GM19328 (cell line): ENCODE results near the gene PRKCA.

Source experiments
- ATAC-seq: cut with Tn5 transposase; IDR thresholded peaks from one replicate; pipeline ENCODE4 v1.9.1; 2021; ENCODE audit warnings: mild to moderate bottlenecking, moderate library complexity; ENCODE audit not compliant: unreplicated experiment

PRKCA gene

GRCh38 chr17:66637491-66637890, 335.1 kb downstream of the PRKCA start:
- no peak for ATAC-seq

GRCh38 chr17:66638707-66639479, 336.5 kb downstream of the PRKCA start:
- ATAC-seq, result no peak

- no peak for ATAC-seq
These were observed 341.6 kb downstream of the PRKCA start for GRCh38 chr17:66643815-66644710.

- ATAC-seq, result no peak
These were observed 342.8 kb downstream of the PRKCA start for GRCh38 chr17:66645259-66645658.

- no peak for ATAC-seq
These were observed 345.1 kb downstream of the PRKCA start for GRCh38 chr17:66647391-66647983.

GRCh38 chr17:66649818-66650543, 347.6 kb downstream of the PRKCA start:
- no peak for ATAC-seq

- no peak for ATAC-seq
These were observed 348.1 kb downstream of the PRKCA start for GRCh38 chr17:66650544-66650877.

GRCh38 chr17:66652840-66653507, 350.6 kb downstream of the PRKCA start:
- ATAC-seq, result no peak

- no peak for ATAC-seq
These were observed 351.8 kb downstream of the PRKCA start for GRCh38 chr17:66654106-66654740.

GRCh38 chr17:66654764-66655163, 352.4 kb downstream of the PRKCA start:
- ATAC-seq, result no peak

GRCh38 chr17:66655461-66655860, 353.0 kb downstream of the PRKCA start:
- no peak for ATAC-seq

GRCh38 chr17:66655861-66656260, 353.4 kb downstream of the PRKCA start:
- ATAC-seq, result no peak

- no peak for ATAC-seq
These were observed 359.2 kb downstream of the PRKCA start for GRCh38 chr17:66661411-66662256.

GRCh38 chr17:66662496-66662895, 360.1 kb downstream of the PRKCA start:
- no peak for ATAC-seq

GRCh38 chr17:66663041-66663606, 360.7 kb downstream of the PRKCA start:
- no peak for ATAC-seq

GRCh38 chr17:66664336-66664735, 361.9 kb downstream of the PRKCA start:
- ATAC-seq, result no peak

- ATAC-seq, result no peak
These were observed 362.8 kb downstream of the PRKCA start for GRCh38 chr17:66665194-66665593.

GRCh38 chr17:66667090-66667489, 364.7 kb downstream of the PRKCA start:
- ATAC-seq, result no peak
